ENCODE data around the gene SEZ6L.

Gene SEZ6L

DNA sequence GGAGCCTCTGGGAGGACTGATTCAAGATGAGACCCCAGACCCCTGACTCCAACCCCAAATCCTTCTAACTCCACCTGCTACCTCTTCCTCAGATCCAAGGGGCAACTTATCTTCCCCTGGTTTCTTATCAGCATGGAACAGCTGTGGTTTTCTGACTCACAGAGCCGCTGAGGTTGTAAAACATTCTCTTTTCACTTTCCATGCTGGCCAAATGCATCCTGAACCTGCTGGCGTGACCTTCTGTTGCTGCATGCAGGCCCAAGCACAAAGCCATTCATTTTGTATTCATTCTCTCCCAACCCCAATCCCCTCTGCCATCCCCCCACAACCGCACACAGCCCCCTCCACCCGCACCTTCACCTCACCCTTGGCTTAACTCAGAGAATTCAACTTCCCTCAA, 70.3 kb downstream of the SEZ6L start:
- in situ Hi-C loops (cut with HindIII; ENCODE audit: low sequenced_read_pairs): no loop called here

DNA sequence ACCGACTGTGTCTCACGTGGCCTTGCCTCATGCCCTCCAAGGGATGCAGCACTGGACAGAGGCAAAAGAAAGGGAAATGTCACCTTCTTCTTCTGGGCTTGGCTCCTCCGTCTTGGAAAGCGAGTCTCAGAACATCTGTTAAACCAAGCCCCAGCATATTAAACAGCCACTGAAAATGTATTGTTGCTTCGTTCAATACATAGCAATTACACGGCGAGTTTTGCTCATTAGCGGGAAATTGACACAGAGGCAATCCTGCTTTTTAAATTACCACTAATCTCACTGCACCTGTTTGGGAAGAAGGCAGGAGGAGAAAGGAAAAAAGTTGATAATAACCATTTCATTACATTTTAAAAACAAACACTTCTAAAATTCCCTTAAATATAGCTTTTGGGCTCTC, 72.1 kb downstream of the SEZ6L start:
- in situ Hi-C loops (cut with HindIII; ENCODE audit: low sequenced_read_pairs): no loop called here

DNA sequence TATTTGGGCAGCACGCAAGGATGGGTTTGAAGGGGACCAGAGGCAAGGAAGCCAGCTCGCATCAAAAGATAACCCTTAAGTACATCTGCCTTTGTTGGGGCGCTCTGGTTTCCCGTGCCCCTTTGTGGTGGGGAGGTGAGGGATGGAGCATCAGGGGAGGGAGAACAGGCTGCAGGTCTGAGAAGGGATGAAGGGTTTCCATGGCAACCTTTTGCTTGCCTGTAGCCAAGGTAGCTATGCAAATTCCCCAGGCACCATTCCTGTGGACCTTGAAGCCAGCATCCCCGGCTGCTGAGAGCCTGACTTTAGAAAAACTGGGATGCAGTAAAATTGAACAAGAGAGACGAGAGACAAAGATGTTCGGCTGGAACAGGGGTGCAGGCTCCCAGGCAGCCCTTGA, 75.7 kb downstream of the SEZ6L start:
- in situ Hi-C loops (cut with HindIII; ENCODE audit: low sequenced_read_pairs): no loop called here

DNA sequence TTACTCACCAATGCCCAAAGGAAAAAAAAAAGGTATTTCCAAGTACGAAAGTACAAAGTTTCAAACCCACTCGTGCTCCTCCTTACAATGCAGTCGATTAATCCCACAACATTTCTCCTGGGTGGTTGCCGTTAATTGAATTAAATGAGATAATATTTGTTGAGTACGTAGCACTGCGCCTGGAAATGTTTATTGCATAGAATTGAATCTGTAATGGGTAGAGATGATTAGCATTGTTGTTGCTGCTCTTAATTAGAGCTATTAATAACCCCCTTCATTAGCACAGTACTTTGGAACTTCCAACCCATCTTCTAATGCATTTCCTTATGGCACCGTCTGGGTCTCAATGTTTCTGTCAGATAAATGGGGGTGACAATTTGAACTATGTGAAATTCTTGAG, 77.3 kb downstream of the SEZ6L start:
- in situ Hi-C loops (cut with HindIII; ENCODE audit: low sequenced_read_pairs): no loop called here

DNA sequence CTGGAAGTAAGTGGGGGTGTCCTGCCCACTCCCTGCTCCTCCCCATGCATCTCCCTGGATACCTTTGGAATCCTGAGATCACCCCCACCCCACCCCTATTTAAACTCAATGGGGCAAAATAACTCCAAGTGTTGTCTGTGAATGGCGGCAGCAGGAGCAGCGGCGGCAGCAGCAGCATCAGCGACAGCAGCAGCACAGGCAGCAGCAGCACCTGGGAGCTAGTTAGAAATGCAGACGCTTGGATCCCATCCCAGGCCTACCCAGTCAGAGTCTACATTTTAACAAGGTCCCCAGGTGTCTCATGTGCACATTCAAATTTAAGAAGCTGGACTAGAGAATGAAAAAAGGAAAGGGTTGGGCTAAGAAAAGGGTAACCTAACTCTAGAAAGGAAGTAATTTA, 82.6 kb downstream of the SEZ6L start:
- in situ Hi-C loops (cut with HindIII; ENCODE audit: low sequenced_read_pairs): no loop called here

DNA sequence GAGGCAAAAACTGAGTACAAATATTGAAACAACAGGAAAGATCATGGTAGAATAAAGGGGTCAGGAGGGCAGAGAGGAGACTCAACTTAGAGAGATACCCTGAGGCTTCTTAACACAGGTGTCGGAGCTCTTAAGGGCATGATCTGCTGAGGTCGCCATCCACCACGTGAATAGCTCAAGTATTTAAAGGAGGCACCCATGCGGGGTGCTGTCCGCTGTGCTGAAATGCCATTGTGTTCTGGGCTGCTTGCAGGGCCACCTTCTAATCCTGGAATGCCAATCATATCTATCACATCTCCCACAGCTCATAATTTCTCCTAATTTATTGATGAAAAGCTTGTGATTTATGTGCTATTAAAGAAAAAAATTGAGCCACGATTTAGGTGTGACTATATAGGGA, 90.2 kb downstream of the SEZ6L start:
- in situ Hi-C loops (cut with HindIII; ENCODE audit: low sequenced_read_pairs): no loop called here

DNA sequence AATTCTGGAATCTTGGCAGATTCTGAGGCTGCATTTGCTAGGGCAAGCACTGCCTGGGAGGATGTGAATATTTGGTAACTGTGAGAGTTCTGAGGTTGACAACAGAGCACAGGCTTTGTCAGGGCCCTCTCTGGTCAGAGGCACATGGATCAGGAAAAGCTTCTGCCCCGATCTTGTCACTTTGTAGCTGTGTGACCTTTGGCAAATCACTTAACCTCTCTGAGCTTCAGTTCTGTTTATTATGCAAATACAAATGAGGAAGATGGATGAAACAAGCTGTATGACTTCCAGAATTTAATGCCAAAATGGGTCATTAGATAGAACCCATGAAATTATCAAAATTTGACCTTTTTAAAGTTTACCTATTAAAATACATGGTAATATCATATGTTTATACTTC, 94.9 kb downstream of the SEZ6L start:
- in situ Hi-C loops (cut with HindIII; ENCODE audit: low sequenced_read_pairs): no loop called here

DNA sequence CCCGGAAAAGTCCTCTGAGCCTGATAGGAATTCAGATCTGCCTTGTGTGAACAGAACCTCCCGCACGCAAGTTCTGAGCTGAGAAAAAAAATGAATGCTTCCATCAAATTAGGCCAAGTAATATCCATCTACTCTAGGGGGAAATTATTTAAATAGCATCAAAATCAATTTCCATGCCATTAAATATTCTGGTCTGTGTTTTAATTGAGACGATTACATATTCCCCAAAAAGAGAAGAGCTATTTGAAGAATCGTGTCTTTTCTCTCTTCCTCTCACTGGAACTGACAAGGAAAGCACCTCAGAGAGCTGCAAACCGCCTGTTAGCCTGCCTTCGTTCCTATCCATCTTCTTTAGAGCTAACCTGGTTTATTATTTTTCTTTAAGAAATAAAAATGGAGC, 96.0 kb downstream of the SEZ6L start:
- in situ Hi-C loops (cut with HindIII; ENCODE audit: low sequenced_read_pairs): no loop called here

DNA sequence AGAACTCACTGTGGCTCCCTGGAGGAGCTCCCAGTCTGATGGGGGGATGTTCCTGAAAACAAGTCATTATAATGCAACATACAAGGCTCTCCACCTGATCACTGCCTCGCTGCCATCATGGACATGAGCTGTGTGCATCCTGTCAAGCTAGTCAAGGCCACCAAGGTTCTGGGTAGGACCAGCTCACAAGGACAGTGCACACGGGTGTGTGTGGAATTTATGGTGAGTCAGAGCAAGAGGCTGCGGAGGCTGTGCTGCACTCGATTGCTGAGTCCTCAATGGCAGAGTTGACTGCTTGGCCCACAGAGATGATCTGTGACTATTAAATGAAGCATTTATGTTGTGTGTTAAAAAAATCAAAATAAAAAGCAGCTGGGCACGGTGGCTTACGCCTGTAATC, 96.6 kb downstream of the SEZ6L start:
- in situ Hi-C loops (cut with HindIII; ENCODE audit: low sequenced_read_pairs): no loop called here

DNA sequence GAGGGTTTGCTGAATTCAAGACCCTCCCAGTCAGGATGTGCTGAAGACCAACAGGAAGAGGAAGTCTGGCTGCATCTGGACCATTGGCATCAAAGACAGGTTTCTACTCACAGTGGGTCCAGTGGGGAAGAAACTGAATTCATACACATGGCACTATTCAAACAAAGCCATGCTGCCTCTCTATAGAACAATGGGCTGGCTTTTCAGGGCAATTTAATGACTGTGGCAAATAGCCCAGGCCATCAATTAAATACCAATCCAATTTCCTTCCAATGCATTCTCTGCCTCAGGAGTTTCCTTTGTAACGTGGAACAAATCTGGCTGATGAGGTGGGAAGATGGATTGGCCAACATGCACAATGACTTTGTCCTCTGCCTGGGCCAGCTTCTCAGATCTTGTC, 98.6 kb downstream of the SEZ6L start:
- in situ Hi-C loops (cut with HindIII; ENCODE audit: low sequenced_read_pairs): no loop called here

DNA sequence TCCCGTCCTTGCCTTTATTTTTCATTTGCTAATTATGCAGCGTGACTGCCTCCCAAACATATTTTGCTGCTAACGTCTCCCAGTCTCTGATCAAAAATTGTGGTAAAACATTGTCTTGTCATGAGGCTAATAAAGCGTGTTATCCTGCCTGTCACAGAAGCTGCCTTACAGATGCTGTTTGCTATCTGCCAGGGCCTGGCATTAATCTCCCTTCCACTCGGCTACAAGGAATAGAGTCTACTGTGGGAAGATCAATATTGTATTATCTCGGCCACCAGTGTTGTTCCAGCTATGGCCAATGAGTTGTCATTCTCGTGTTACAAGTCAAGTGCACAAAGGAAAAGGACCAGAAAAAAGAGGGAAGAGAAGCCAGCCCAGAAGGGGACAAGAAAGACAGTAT, 100.3 kb downstream of the SEZ6L start:
- in situ Hi-C loops (cut with HindIII; ENCODE audit: low sequenced_read_pairs): no loop called here

DNA sequence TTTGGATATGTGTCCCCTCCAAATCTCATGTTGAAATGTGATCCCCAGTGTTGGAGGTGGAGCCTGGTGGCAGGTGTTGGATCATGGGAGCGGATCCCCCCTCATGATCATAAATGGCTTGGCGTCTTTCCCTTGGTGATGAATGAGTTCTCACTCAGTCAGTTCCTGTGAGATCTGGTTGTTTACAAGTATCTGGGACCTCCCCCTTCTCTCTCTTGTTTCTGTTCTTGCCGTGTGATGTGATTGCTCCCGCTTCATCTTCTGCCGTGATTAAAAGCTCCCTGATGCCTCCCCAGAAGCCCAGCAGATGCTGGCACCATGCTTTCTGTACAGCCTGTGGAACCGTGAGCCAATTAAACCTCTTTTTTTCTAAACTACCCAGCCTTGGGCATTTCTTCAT, 102.2 kb downstream of the SEZ6L start:
- in situ Hi-C loops (cut with HindIII; ENCODE audit: low sequenced_read_pairs): loop anchor here (5.0 kb wide), 1 partner anchor 61 kb away; no protein-coding TSS in a partner anchor

DNA sequence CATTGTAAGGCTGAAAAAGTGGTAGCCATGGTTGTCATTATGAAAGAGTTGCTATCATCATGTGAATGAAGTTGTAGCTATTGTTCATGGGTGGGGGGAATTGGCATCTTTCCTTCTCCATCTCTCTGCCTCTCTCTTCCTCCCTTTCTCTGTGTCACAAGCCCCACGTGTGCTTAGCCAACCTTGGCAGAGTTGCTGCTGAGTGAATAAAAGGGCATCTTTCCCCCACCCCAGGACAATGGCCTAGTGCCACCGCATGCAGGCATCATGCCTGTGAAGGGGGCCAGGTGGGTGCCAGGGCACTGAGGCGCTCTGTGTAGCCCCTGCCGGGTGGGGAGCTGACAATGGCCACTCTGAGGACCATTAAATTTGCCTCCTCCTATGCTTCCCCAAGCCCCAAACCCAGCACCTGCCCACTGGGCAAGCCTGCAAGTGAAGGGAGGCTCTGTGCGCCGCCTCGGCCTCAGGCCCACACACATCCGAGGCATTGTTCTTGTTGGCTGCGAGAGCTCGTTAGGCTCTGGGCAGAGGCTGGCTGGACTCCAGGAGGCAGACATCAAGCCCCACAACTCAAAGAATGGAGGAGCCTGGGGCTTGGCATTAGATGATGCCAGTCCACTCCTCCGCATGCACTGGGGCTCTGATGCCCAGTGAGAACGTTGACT, 103.9 kb downstream of the SEZ6L start:
- in situ Hi-C loops (cut with HindIII; ENCODE audit: low sequenced_read_pairs): loop anchor here (5.0 kb wide), 1 partner anchor 59 kb away; no protein-coding TSS in a partner anchor

DNA sequence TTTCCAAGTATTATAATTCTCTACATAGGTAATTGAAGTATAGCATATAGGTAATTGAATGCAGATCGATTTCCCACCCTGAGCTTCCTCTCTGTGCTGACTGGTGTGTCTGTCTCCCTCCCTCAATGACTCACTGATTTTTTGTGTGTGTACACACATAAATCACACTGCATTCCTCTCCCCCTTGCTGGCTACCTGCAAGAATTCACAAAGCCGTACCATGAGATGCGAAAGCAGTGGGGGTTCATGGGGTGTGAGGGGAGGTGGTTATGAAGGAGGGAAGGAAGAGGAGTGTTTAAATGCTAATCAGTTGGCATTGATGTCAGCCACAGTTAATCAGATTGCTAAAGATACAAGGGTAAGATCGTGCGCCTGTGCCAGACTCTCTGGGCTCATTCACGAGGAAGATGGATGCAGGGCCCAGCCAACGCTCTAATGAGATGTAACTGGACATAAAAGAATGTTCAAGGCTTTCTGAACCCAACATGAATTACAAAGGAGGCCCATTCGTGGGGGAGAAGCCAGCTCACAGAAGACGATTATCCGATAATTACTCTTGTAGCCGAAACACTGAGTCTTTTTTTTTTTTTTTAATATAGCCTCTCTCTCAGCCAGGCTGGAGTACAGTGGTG, 107.4 kb downstream of the SEZ6L start:
- in situ Hi-C loops (cut with HindIII; ENCODE audit: low sequenced_read_pairs): no loop called here

DNA sequence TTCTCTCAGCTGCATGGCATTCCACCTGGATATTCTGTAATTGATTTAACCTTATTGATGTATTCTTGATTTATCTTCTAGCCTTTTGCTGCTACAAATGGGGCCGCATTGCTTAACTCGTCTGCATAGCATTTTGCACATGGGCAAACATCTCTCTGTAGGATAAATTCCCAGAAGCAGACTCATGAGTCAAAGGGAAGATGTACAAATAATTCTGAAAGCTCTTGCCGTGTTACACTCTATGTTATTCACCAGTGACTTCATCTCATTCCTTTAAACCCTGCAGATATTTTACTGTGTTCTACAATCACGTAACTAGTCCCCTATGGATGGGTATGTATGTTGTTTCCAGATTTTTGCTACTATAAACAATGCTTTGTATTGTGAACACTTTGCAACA, 112.7 kb downstream of the SEZ6L start:
- in situ Hi-C loops (cut with HindIII; ENCODE audit: low sequenced_read_pairs): no loop called here

DNA sequence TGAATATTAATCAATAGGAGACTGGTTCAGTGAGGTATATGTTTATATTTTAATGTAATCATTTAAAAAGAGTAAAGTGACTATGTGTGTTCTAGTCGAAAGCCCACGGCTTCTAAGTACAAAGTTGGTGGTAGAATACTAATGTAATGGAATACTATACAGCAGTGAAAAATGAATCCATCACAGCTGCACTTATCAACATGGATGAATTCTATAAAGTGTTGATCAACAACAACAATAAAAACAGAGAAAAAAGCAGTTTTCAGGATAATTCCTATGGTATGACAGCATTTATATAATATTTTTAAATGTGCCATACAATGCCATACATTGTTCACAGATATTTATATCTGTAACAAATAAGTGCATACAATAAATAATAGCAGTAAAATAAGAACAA, 114.1 kb downstream of the SEZ6L start:
- in situ Hi-C loops (cut with HindIII; ENCODE audit: low sequenced_read_pairs): no loop called here

DNA sequence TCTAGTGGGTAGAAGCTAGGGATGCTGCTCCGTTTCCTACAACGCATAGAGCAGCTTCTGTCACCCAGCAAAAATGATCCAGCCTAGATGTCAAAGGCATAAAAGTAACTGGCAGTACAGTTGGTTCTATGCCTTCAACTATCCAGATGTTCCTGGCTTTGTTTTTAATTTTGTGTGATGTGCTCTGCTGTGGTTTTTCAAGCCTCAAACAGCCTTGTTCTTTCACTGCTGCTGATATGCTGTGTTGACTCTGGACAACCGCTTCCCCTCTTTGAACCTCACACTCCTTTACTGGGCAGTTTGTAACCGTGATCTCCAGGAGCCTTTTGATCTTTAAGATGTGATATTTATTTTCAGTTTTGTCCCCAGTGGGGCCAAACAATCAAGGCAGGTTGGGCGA, 116.4 kb downstream of the SEZ6L start:
- in situ Hi-C loops (cut with HindIII; ENCODE audit: low sequenced_read_pairs): no loop called here

DNA sequence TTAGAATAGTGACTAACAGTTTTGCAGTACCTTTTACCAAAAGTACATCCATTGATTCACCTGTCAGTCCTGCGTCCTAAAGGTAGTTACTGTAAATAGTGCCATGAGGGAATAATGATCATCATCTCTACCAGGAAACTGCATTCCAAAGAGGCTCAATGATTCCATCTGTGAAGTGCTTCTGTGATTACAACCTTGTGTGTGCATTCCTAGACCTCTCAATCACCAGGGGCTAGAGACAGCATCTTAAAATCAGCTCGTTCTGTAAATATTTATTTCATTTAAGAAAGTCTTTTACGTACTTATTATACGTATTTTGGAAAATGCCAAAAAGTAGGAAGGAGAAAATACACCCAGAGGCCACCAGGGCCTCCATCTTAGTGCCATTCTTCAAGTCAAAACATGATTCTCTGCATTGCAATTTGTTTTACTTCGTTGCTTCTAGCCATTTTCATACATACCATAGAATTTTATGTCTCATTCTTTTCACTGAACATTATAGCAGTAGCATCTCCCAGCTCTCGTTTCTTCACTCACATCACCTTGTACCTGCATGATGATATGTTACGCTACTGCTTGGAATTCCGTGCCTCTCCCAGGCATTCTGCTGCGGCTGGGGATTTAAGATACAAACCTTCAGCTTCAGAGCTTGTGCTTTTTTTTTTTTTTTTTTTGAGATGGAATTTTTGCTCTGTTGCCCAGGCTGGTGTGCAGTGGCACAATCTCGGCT, 117.0 kb downstream of the SEZ6L start:
- in situ Hi-C loops (cut with HindIII; ENCODE audit: low sequenced_read_pairs): no loop called here

DNA sequence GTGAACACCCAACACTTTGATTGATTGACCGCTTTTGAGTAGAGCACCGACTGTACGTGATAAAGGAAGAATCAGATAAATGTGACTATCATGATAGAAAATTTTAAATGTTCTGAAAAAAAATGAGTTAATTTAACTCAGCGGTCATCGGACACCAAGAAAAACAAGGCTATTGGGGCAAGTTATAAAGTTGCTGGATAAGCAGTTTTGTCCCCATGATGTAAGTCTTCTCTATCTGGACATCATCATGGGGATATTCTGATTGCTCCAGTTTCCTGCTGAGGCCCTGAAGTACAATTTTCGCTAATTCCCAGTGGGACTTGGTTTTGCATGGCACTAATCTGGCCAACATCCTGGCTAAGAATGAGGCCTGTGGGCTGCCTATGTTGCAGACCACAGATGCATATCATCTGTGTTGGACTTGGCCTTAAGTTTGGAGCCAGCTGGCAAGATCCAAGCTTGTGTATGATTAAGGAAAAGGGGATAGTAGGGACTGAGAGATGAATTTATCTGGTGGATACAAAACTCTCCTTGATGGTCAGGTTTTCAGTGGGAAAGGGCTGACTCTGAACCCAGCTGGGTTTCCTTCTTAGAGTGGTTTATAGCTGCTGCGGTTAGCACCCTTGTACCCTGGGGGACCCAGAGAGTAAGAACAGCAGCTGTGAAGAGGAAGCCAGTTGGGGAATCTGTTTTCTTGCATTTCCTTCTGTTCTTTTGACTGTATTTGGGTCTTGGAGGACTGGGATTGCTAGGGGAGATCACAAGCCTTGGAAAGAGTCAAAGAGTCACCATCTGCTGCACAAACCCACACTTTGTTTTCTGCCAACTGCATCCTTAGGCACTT, 118.3 kb downstream of the SEZ6L start:
- in situ Hi-C loops (cut with HindIII; ENCODE audit: low sequenced_read_pairs): no loop called here

DNA sequence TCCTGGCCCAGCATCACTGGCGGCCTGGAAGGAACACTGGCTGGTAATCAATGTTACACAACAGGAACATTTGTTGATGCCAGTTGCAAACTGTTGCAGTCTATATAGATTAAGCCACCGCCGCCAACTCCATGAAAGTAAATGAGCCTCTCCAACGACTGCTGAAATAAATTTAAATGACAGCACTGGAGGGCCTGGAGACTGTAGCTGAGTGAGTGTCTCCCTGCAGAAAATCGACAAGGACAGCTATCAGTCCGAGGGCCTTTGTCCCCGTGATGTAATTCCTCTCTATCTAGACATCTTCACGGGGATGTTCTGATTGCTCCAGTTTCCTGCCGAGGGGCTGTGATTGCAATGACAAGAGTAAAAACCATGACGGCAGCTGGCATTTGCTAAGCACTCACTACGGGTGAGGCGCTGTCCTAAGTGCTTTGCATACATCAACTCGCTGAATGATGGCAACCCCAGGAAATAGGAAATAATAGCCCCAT, 120.4 kb downstream of the SEZ6L start:
- in situ Hi-C loops (cut with HindIII; ENCODE audit: low sequenced_read_pairs): no loop called here
